Measurements from ENCODE around the gene HTR4. TPM values are rescaled to one million over a fixed set of nuclear protein-coding genes. Genes with fewer than 3 reads are reported as not detected.

HTR4 gene
- total RNA-seq, 1 experiment from 2014 or later = not detected

- DNase-seq (ENCODE audit: low read depth) = no peak
Measured at GRCh38 chr5:148438933-148439332, 215.4 kb downstream of the HTR4 start.

DNA sequence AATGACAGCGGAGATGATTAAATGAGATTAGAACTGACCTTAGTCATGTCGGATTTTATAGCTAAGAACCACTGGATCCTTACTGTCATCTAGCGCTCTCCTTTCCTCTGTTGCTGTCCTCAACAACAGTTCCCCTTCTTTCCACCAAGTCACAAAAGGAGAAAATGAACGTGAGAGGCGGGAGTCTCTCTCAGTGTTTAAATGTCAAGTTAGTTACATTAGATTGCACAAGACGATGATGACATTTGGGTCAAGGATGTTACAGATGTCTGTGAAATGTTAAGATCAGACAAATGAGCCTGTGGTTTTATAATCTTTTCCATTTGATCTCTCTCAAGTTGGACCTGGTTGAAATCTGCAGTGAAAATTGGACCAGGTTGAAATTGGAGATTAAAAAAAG lies 217.1 kb downstream of the HTR4 start:
- no peak for DNase-seq (ENCODE audit: low read depth)

DNA sequence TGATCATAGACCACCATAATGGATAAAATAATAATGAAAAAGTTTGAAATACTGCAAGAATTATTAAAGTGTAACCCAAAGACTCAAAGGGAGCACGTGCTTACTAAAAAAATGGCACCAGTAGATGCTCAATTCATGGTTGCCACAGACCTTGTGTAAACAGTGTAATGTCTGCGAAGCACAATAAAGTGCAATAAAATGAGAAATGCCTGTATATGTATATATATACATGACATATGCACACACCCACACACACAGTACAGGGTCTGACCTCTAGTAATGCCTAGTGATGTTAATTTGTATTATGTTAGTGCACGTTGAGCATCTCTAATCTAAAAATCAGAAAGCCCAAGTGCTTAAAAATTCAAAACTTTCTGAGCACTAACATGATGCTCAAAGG lies 218.3 kb downstream of the HTR4 start:
- DNase-seq (ENCODE audit: low read depth) = no peak

DNA sequence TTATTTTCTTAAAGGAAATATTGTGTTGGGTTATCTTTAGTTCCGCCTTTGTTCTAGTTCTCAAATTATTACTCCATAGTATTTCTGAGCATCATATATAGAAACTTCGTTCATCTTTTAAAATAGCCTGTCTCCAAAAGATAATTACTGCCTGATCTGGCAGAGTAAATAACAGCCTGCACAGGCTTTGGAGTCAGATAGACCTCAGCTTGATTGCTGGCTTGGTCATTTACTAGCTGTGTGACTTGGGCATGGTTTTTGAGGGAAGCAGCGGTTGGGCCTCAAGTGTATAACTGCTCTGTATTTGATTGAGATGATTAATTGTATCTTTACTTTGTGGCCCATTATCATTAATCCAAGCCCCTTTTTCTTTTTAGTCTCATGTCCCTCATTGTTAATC lies 220.5 kb downstream of the HTR4 start:
- no peak for DNase-seq (ENCODE audit: low read depth)

Other genes starting within 250 kb of the HTR4 start
- gene ADRB2, start 172.1 kb upstream of the HTR4 start, total RNA-seq (2014; rRNA removed; shearing (Covaris generic)) = 0.11 and 0.17 TPM in 2 replicates